NB4 (cell line): Measurements from ENCODE around the gene PRKCE.

Experiments
- MYC ChIP-seq: IDR thresholded peaks from 2 replicates; pipeline ENCODE4 v1.6.1; 2011; ENCODE audit warnings: low read depth, low read length
- POLR2A ChIP-seq: IDR thresholded peaks from 2 replicates; pipeline ENCODE4 v1.6.1; 2011; ENCODE audit warnings: mild to moderate bottlenecking; ENCODE audit not compliant: insufficient read length; ENCODE audit errors: extremely low read depth
- TF ChIP-seq, protein P1 (sequence below): IDR thresholded peaks from 2 replicates; pipeline ENCODE4 v1.6.1; 2011; ENCODE audit warnings: low read depth, low read length
- TF ChIP-seq, protein P2 (sequence below): IDR thresholded peaks from one replicate; pipeline ENCODE4 v1.5.1; 2012; ENCODE audit warnings: low read depth, low read length

DNA sequence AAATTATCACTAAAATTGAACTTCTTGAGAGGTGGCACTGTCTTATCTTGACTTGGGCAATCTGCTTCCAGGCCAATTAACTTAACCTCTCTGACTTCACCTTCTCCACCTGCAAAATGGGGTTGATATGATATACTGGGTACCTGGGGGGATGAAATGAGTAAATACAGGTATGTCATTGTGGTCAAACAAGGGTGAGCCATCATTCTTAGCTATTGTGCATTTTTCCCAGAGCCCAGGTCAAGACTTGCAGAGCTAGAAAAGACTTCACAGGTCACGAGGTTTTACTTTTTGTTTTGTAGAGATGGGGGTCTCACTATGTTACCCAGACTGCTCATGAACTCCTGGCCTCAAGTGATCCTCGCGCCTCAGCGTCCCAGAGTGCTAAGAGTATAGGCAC lies 145.0 kb downstream of the PRKCE start:
- TF ChIP-seq, protein P1, sequence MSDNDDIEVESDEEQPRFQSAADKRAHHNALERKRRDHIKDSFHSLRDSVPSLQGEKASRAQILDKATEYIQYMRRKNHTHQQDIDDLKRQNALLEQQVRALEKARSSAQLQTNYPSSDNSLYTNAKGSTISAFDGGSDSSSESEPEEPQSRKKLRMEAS: no peak
- TF ChIP-seq POLR2A (no peak), MYC (no peak)
- TF ChIP-seq, protein P2, sequence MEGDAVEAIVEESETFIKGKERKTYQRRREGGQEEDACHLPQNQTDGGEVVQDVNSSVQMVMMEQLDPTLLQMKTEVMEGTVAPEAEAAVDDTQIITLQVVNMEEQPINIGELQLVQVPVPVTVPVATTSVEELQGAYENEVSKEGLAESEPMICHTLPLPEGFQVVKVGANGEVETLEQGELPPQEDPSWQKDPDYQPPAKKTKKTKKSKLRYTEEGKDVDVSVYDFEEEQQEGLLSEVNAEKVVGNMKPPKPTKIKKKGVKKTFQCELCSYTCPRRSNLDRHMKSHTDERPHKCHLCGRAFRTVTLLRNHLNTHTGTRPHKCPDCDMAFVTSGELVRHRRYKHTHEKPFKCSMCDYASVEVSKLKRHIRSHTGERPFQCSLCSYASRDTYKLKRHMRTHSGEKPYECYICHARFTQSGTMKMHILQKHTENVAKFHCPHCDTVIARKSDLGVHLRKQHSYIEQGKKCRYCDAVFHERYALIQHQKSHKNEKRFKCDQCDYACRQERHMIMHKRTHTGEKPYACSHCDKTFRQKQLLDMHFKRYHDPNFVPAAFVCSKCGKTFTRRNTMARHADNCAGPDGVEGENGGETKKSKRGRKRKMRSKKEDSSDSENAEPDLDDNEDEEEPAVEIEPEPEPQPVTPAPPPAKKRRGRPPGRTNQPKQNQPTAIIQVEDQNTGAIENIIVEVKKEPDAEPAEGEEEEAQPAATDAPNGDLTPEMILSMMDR: no peak
